SK-N-SH treated with all-trans-retinoic acid at 6 μM for 48 hours (cell line): ENCODE results near the gene EXD3.

Source experiments
- ATAC-seq: fragments of 200-7000 bp; cut with Tn5 transposase; 3 replicates; pipeline ENCODE4 v1.9.1; 2020; ENCODE audit warnings: mild to moderate bottlenecking, moderate library complexity
- CSDC2 ChIP-seq: fragments of 250-450 bp; sonication (Bioruptor Pico); IDR thresholded peaks from 2 replicates; pipeline ENCODE4 v1.5.0; 2020; ENCODE audit warnings: mild to moderate bottlenecking, moderate library complexity
- ESRRG ChIP-seq: fragments of 250-450 bp; sonication (Bioruptor Pico); IDR thresholded peaks from 2 replicates; pipeline ENCODE4 v1.6.1; 2021; ENCODE audit warnings: mild to moderate bottlenecking
- GLIS3 ChIP-seq: fragments of 250-450 bp; sonication (Bioruptor Pico); IDR thresholded peaks from 2 replicates; pipeline ENCODE4 v1.5.0; 2020; ENCODE audit warnings: mild to moderate bottlenecking, moderate library complexity
- OSR1 ChIP-seq: fragments of 250-450 bp; sonication (Bioruptor Pico); IDR thresholded peaks from 2 replicates; pipeline ENCODE4 v1.8.0; 2022; ENCODE audit warnings: moderate library complexity, mild to moderate bottlenecking, inconsistent platforms
- PPARA ChIP-seq: fragments of 250-450 bp; sonication (Bioruptor Pico); IDR thresholded peaks from 2 replicates; pipeline ENCODE4 v1.5.0; 2020; ENCODE audit warnings: mild to moderate bottlenecking, borderline replicate concordance
- RARB ChIP-seq: fragments of 250-450 bp; sonication (Bioruptor Pico); IDR thresholded peaks from 2 replicates; pipeline ENCODE4 v1.8.0; 2021; ENCODE audit warnings: mild to moderate bottlenecking, moderate library complexity
- SNAI2 ChIP-seq: fragments of 250-450 bp; sonication (Bioruptor Pico); IDR thresholded peaks from 2 replicates; pipeline ENCODE4 v1.5.0; 2020; ENCODE audit warnings: mild to moderate bottlenecking, moderate library complexity
- TCF4 ChIP-seq: fragments of 250-450 bp; sonication (Bioruptor Pico); IDR thresholded peaks from 2 replicates; pipeline ENCODE4 v1.8.0; 2021; ENCODE audit warnings: mild to moderate bottlenecking, moderate library complexity, borderline replicate concordance
- ZC3H10 ChIP-seq: fragments of 250-450 bp; sonication (Bioruptor Pico); IDR thresholded peaks from 2 replicates; pipeline ENCODE4 v1.5.1; 2021; ENCODE audit warnings: mild to moderate bottlenecking, moderate library complexity
- ZFP3 ChIP-seq: fragments of 250-450 bp; sonication (Bioruptor Pico); IDR thresholded peaks from 2 replicates; pipeline ENCODE4 v1.5.0; 2020; ENCODE audit warnings: mild to moderate bottlenecking, moderate library complexity
- ZFP30 ChIP-seq: fragments of 450-650 bp; formaldehyde crosslinking; IDR thresholded peaks from 2 replicates; pipeline ENCODE4 v1.5.0; 2022; ENCODE audit warnings: mild to moderate bottlenecking, moderate library complexity
- ZNF565 ChIP-seq: fragments of 450-650 bp; formaldehyde crosslinking; conservative IDR thresholded peaks from 2 replicates; pipeline ENCODE4 v1.5.0; 2020; ENCODE audit warnings: low read depth, mild to moderate bottlenecking, moderate library complexity
- ZNF8 ChIP-seq: fragments of 450-650 bp; formaldehyde crosslinking; IDR thresholded peaks from 2 replicates; pipeline ENCODE4 v1.5.0; 2020; ENCODE audit warnings: mild to moderate bottlenecking, moderate library complexity
- TF ChIP-seq, protein P1 (sequence below): fragments of 250-450 bp; sonication (Bioruptor Pico); IDR thresholded peaks from 2 replicates; pipeline ENCODE4 v1.5.0; 2020; ENCODE audit warnings: mild to moderate bottlenecking, moderate library complexity
- TF ChIP-seq, protein P2 (sequence below): fragments of 250-450 bp; sonication (Bioruptor Pico); IDR thresholded peaks from 2 replicates; pipeline ENCODE4 v1.5.1; 2020; ENCODE audit warnings: low read depth, mild to moderate bottlenecking, moderate library complexity
- TF ChIP-seq, protein P3 (sequence below): fragments of 250-450 bp; sonication (Bioruptor Pico); IDR thresholded peaks from 2 replicates; pipeline ENCODE4 v1.8.0; 2021; ENCODE audit warnings: low read depth, mild to moderate bottlenecking, moderate library complexity, borderline replicate concordance
- TF ChIP-seq, protein P4 (sequence below): fragments of 250-450 bp; sonication (Bioruptor Pico); IDR thresholded peaks from 2 replicates; pipeline ENCODE4 v1.8.0; 2020; ENCODE audit warnings: mild to moderate bottlenecking, moderate library complexity, borderline replicate concordance

Gene EXD3

DNA sequence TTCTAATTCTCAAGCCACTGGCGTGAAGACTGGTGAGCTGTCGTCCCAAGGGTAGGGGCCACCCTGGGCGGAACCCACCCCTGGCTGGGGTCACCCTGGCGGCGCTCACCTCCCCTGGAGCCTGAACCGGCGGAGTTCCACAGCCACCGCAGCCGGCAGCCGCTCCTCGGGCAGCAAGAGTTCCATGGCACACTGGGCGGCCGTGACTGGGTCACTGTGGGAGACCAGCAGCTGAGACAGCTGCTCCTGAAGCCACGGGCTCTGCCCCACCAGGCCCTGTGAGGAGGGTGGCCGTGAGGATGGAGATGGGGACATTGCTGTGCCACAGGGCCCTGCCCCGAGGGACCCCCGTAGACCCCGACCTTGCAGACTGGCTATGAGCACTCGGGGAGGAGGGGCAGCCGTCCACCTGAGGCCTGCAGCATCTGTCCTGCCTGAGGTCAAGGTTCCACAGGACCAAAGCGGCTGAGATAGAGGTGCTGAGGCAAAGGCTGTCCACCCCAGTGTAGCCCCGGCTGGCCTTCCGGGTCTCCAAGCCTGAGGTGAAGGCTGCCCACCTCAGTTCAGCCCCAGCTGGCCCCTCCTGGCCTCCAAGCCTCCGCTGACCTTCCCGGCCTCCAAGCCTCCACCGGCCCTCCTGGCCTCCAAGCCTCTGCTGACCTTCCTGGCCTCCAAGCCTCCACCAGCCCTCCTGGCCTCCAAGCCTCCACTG is 70.3 kb downstream of the EXD3 start:
- TF ChIP-seq, protein P1, sequence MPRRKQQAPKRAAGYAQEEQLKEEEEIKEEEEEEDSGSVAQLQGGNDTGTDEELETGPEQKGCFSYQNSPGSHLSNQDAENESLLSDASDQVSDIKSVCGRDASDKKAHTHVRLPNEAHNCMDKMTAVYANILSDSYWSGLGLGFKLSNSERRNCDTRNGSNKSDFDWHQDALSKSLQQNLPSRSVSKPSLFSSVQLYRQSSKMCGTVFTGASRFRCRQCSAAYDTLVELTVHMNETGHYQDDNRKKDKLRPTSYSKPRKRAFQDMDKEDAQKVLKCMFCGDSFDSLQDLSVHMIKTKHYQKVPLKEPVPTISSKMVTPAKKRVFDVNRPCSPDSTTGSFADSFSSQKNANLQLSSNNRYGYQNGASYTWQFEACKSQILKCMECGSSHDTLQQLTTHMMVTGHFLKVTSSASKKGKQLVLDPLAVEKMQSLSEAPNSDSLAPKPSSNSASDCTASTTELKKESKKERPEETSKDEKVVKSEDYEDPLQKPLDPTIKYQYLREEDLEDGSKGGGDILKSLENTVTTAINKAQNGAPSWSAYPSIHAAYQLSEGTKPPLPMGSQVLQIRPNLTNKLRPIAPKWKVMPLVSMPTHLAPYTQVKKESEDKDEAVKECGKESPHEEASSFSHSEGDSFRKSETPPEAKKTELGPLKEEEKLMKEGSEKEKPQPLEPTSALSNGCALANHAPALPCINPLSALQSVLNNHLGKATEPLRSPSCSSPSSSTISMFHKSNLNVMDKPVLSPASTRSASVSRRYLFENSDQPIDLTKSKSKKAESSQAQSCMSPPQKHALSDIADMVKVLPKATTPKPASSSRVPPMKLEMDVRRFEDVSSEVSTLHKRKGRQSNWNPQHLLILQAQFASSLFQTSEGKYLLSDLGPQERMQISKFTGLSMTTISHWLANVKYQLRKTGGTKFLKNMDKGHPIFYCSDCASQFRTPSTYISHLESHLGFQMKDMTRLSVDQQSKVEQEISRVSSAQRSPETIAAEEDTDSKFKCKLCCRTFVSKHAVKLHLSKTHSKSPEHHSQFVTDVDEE (CRISPR knock-in tag): no peak
- TF ChIP-seq ZFP30 (CRISPR knock-in tag) (no peak), SNAI2 (CRISPR knock-in tag) (no peak), GLIS3 (CRISPR knock-in tag) (no peak)
- no peak for ATAC-seq

DNA sequence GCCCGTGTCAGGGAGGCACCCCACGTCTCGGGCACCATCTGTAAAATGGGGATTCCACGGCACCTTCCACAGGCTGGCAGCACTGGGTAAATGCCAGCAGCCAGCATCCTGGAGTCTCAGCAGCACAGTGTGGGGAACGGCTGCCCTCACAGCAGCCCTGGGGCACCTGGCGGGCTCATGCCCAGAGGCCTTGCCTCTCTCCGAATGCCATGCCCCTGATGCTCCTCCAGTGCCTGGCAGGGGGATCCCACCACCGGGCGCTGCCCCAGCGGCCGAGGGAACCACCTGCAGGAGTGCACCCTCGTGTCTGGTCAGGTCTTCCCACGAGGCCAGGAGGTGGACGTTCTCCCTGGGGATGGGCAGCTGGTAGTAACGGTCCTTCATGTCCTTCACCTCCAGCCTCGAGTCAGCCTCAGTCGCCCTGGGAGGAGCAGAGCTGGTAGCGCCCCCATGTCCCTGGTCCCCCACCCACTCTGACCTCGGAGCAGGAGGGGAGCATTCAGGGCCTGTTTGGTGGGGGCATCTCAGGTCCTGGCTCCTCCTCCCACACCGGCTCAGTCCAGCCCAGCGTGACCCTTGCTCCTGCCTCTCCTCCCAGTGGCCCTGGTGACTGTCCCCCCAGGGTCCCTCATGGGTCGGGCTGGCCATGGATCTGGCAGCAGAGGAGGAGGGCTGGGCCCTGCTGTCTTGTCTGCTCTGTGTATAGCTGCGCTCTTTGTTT is 71.0 kb downstream of the EXD3 start:
- TF ChIP-seq, protein P2, sequence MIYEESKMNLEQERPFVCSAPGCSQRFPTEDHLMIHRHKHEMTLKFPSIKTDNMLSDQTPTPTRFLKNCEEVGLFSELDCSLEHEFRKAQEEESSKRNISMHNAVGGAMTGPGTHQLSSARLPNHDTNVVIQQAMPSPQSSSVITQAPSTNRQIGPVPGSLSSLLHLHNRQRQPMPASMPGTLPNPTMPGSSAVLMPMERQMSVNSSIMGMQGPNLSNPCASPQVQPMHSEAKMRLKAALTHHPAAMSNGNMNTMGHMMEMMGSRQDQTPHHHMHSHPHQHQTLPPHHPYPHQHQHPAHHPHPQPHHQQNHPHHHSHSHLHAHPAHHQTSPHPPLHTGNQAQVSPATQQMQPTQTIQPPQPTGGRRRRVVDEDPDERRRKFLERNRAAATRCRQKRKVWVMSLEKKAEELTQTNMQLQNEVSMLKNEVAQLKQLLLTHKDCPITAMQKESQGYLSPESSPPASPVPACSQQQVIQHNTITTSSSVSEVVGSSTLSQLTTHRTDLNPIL (CRISPR knock-in tag): no peak
- TF ChIP-seq, protein P3, sequence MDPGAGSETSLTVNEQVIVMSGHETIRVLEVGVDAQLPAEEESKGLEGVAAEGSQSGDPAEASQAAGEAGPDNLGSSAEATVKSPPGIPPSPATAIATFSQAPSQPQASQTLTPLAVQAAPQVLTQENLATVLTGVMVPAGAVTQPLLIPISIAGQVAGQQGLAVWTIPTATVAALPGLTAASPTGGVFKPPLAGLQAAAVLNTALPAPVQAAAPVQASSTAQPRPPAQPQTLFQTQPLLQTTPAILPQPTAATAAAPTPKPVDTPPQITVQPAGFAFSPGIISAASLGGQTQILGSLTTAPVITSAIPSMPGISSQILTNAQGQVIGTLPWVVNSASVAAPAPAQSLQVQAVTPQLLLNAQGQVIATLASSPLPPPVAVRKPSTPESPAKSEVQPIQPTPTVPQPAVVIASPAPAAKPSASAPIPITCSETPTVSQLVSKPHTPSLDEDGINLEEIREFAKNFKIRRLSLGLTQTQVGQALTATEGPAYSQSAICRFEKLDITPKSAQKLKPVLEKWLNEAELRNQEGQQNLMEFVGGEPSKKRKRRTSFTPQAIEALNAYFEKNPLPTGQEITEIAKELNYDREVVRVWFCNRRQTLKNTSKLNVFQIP (CRISPR knock-in tag): no peak
- no peak for TF ChIP-seq ZFP3 (CRISPR knock-in tag)
- no peak for TF ChIP-seq GLIS3 (CRISPR knock-in tag)
- TF ChIP-seq, protein P1 (CRISPR knock-in tag): no peak
- no peak for TF ChIP-seq ZC3H10 (CRISPR knock-in tag)
- no peak for TF ChIP-seq ZNF8 (CRISPR knock-in tag)
- no peak for TF ChIP-seq PPARA
- TF ChIP-seq ZNF565 (CRISPR knock-in tag): no peak
- TF ChIP-seq, protein P4, sequence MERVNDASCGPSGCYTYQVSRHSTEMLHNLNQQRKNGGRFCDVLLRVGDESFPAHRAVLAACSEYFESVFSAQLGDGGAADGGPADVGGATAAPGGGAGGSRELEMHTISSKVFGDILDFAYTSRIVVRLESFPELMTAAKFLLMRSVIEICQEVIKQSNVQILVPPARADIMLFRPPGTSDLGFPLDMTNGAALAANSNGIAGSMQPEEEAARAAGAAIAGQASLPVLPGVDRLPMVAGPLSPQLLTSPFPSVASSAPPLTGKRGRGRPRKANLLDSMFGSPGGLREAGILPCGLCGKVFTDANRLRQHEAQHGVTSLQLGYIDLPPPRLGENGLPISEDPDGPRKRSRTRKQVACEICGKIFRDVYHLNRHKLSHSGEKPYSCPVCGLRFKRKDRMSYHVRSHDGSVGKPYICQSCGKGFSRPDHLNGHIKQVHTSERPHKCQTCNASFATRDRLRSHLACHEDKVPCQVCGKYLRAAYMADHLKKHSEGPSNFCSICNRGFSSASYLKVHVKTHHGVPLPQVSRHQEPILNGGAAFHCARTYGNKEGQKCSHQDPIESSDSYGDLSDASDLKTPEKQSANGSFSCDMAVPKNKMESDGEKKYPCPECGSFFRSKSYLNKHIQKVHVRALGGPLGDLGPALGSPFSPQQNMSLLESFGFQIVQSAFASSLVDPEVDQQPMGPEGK (CRISPR knock-in tag): no peak
- no peak for TF ChIP-seq CSDC2 (CRISPR knock-in tag)
- TF ChIP-seq OSR1: no peak
- no peak for TF ChIP-seq ZFP30 (CRISPR knock-in tag)
- no peak for TF ChIP-seq ESRRG
- TF ChIP-seq TCF4: no peak
- TF ChIP-seq RARB (CRISPR knock-in tag): no peak
- peak; percentile 23; the same call in 2 of the 3 replicates for ATAC-seq
